A673 (cell line): ENCODE data around the gene MALAT1.

Source experiments
- CTCF ChIP-seq: fragments of 300-800, 200-600 bp; sonication (generic); conservative IDR thresholded peaks from 2 replicates; pipeline ENCODE4 v1.5.1; 2017; ENCODE audit warnings: low read depth, mild to moderate bottlenecking, antibody characterized with exemption, low read length, moderate library complexity, mixed read lengths
- EZH2 ChIP-seq: fragments of 200-600 bp; sonication (generic); IDR thresholded peaks from 2 replicates; pipeline ENCODE4 v1.6.1; 2017; ENCODE audit warnings: borderline replicate concordance, low read depth, mild to moderate bottlenecking, mixed read lengths, antibody characterized with exemption, low read length; ENCODE audit not compliant: poor library complexity, severe bottlenecking

DNA sequence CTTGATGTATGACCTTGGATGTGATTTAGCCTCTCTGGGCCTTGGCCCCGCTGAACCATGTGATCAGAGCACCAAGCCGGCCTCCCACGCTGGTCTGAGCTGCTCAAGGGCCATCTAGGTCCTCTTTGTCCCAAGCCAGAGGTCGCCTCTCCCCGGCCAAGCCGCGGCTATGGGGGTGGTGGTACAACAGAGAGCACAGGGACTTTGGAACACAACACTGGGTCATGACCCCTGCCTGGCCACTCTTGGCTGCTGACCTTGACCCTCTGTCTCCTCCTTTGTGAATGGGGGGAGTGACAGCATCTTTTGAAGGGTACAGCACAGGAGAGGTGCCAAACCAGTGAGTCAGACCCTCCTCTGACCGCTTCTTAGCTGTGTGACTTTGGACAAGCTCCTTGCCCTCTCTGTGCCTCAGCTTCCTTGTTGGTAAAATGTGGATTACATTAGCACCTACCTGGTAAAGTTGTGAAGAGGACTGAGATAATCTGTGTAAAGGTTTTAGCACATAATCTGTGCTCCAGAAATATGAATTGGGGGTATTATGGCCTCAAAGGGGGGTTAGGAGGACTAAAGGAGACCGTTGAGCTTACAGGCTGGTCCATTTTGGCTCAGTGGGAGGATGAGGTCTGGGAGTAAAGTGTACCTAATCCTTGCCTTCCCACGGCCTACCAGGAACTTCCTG is 30.8 kb downstream of the MALAT1 start:
- no peak for TF ChIP-seq CTCF
- TF ChIP-seq EZH2, result no peak
